Ovary (tissue), 9 donors: ENCODE measurements around the gene MBOAT2. TPM values are rescaled to one million over a fixed set of nuclear protein-coding genes. Genes with fewer than 3 reads are reported as not detected.

ENCODE experiments used
- DNase-seq, 5 donors: peaks; one replicate each; pipeline ENCODE4 v3.0.0-alpha.2; 2019 to 2020
- H3K27ac ChIP-seq, 2 donors: fragments of 200-600 bp; one replicate each; pipeline versions ENCODE4 v1.5.1 to v1.8.0; 2019 to 2022
- H3K27me3 ChIP-seq: fragments of 200-600 bp; one replicate; pipeline ENCODE4 v1.8.0; 2022
- H3K36me3 ChIP-seq: fragments of 200-600 bp; sonication (generic); one replicate; pipeline ENCODE4 v1.5.1; 2019
- H3K4me1 ChIP-seq: one replicate; pipeline ENCODE4 v1.8.1; 2013; ENCODE audit warnings: mild to moderate bottlenecking, moderate library complexity; ENCODE audit not compliant: insufficient read depth
- H3K4me3 ChIP-seq: fragments of 200-600 bp; sonication (generic); one replicate; pipeline ENCODE4 v1.5.1; 2017
- H3K9me3 ChIP-seq, 2 donors: fragments of 200-600 bp in 1 of 2; sonication (generic) in 1 of 2; one replicate each; pipeline versions ENCODE4 v1.5.1 to v1.8.1; 2013 to 2019; ENCODE audit warnings: mild to moderate bottlenecking in 1 of 2, moderate library complexity in 1 of 2
- EP300 ChIP-seq: sonication (generic); formaldehyde crosslinking; IDR thresholded peaks from one replicate; pipeline ENCODE4 v1.6.1; 2017; ENCODE audit warnings: antibody characterized with exemption
- POLR2A ChIP-seq: fragments of 450-650 bp; IDR thresholded peaks from one replicate; pipeline ENCODE4 v1.6.1; 2017; ENCODE audit warnings: antibody characterized with exemption, mild to moderate bottlenecking, moderate library complexity
- WGBS, 3 donors: extraction: QIAGEN DNeasy Blood & Tissue Kit in 1 of 3; methylation state at CpG; one replicate each; pipeline versions ENCODE4 v1.1.5 to v1.1.7; 2013 to 2017; 5-methylcytosine and 5-hydroxymethylcytosine counted together
- intact Hi-C, 4 donors: fragments of 100-400 bp; cut with DNase I; formaldehyde crosslinking; loops; one replicate each; pipeline versions ENCODE4 v1.11.0 to v1.15.1; 2022 to 2023
- polyA plus RNA-seq, 2 donors: library from polyadenylated mRNA; stranded (reverse); fragments of 200-250 nt in 1 of 2; fragments of 350-450 nt in 1 of 2; fragmentation: Illumina TruSeq in 1 of 2; extraction: RNeasy Lipid Tissue Mini Kit (QIAGEN cat#74804) in 1 of 2; gene quantifications; one replicate each; pipeline ENCODE4 v1.2.3, GENCODE V29; 2013 to 2014
- total RNA-seq, 7 donors: library from RNA; depleted of rRNA in 2 of 7; stranded (reverse); fragments of >200 nt in 2 of 7; fragmentation: NEBNext Ultra II Directional in 3 of 7; extraction: Animal tissue kit (Norgen Biotek cat#: 25700) in 3 of 7; gene quantifications; one replicate each; pipeline versions ENCODE4 v1.1.0 to v1.2.4, GENCODE V29; 2016 to 2023
- TF ChIP-seq, protein P1 (sequence below), 3 donors: fragments of 450-650 bp in 2 of 3; fragments of 200-600 bp in 1 of 3; IDR thresholded peaks; one replicate each; pipeline versions ENCODE4 v1.5.1 to v1.8.0; 2016 to 2022; ENCODE audit warnings: antibody characterized with exemption in 3 of 3, mild to moderate bottlenecking in 1 of 3
- donor health status: DM: no; HTN: no; CAD: no; lungs with moderate emphysema.
- donor health status: DM: no; HTN: no; CAD: no.
- donor health status: Bipolar disorder and iron deficiency.
- donor health status: DM: yes; HTN: yes; CAD: no.
- donor health status: DM: no; HTN: no; CAD: no.
- donor health status: DM: yes; HTN: yes; CAD: no.

MBOAT2 gene
- total and polyA plus RNA-seq, 9 donors = 8.4 to 51.0 (median 24.5) TPM

DNA sequence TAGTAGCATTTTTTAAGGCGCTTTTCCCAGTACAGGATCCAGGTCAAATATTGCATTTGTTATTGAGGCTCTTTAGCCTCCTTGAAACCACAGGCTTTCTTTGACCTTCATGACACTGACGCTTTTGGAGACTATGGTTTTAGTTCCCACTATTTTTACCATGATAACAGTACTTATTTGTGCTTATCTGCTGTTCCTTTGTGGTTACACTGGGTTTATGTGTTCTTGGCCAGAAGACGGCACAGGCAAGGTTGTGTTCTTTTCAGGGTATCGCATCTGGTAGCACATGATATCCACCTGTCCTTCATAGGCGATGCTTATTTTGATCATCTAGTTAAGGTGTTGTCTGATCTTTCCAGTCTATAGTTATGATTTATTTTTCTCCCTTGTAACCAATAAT, 16.8 kb upstream of the MBOAT2 start:
- DNase-seq = no peak
- intact Hi-C loops = no loop called here
- TF ChIP-seq, protein P1, sequence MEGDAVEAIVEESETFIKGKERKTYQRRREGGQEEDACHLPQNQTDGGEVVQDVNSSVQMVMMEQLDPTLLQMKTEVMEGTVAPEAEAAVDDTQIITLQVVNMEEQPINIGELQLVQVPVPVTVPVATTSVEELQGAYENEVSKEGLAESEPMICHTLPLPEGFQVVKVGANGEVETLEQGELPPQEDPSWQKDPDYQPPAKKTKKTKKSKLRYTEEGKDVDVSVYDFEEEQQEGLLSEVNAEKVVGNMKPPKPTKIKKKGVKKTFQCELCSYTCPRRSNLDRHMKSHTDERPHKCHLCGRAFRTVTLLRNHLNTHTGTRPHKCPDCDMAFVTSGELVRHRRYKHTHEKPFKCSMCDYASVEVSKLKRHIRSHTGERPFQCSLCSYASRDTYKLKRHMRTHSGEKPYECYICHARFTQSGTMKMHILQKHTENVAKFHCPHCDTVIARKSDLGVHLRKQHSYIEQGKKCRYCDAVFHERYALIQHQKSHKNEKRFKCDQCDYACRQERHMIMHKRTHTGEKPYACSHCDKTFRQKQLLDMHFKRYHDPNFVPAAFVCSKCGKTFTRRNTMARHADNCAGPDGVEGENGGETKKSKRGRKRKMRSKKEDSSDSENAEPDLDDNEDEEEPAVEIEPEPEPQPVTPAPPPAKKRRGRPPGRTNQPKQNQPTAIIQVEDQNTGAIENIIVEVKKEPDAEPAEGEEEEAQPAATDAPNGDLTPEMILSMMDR (IDR thresholded peaks at IDR 0.05) = no peak
- TF ChIP-seq POLR2A = no peak
- no peak for TF ChIP-seq EP300
- Histone ChIP-seq H3K4me3 (no peak overlapping the region), H3K9me3 (no peaks in the 10 kb centered on the region), H3K27ac (no peak overlapping the region), H3K4me1 (no peaks in the 10 kb centered on the region), H3K27me3 (no peaks in the 10 kb centered on the region), H3K36me3 (no peaks in the 10 kb centered on the region)
- WGBS, 3 donors = 70 to 76% (median 74%) methylated on average over 5 of the region's 5 CpGs

DNA sequence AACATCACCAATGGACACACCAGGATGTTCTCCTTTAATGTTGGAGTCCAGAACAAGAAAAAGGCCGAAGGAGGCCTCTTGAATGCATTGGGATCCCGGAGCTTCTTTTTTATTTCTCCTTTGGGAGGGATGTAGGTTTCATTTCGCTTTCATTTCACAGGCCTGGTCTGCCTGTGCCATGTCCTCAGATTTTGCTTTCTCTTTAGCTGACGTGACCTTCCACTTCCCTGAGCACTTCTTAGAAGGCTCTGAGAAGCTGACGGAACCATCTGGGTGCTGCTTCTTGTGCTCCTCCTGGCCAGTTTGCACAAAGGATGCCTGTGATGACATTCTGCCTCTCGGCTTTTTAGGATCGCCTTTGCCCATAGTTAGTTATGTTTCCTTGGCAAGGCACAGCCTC, 15.1 kb upstream of the MBOAT2 start:
- no peak for DNase-seq
- WGBS, 3 donors = 56 to 78% (median 63%) methylated on average over 7 of the region's 7 CpGs
- no peak overlapping the region for H3K4me3 ChIP-seq
- TF ChIP-seq EP300 (no peak), POLR2A (no peak)
- TF ChIP-seq, protein P1 (IDR thresholded peaks at IDR 0.05) = no peak
- H3K36me3 ChIP-seq = no peaks in the 10 kb centered on the region
- H3K27me3 ChIP-seq = no peaks in the 10 kb centered on the region
- intact Hi-C loops = no loop called here
- H3K4me1 ChIP-seq = no peaks in the 10 kb centered on the region
- H3K9me3 ChIP-seq = no peaks in the 10 kb centered on the region
- H3K27ac ChIP-seq = no peak overlapping the region

DNA sequence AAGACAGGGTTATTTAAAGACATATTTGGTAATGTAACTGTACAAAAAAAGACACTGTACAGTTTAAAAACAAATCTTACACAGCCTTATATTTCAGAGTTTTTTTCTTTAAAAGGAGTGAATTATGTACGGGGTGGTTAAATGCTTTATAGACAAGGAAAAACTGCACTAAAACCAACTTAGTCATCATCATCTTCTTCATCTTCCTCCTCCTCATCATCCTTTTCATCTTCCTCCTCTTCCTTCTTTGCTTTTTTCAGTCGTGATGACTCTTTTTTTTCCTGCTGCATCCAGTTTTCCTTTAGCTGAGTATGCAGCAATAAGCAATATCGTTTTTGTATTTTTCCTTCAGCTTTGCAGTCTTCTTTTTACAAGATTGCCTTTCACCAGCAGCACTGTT, 14.6 kb upstream of the MBOAT2 start:
- Histone ChIP-seq H3K27ac (no peak overlapping the region), H3K4me3 (no peak overlapping the region)

DNA sequence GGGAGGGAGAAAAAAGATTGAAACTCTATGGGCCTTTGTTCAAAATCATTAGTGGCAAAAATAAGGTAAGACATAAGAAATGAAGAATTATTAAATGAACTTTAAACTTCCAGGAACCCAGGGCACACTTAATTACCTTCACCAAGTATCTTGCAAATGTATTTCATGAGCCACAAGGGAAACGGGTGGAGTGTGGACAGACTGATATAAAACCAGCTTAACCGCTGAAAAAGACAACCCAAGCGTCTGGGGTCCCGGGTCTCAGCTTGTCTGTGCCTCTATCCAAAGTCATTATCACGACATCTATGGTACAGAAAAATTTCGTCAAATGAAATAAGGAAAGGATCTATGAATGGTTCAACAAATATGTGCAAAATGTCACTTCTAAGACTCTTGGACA, 13.9 kb upstream of the MBOAT2 start:
- H3K27ac ChIP-seq = no peak overlapping the region
- TF ChIP-seq EP300 (no peak), POLR2A (no peak)
- TF ChIP-seq, protein P1 (IDR thresholded peaks at IDR 0.05) = no peak
- intact Hi-C loops = no loop called here
- WGBS, 3 donors = 61 to 74% (median 69%) methylated on average over 6 of the region's 6 CpGs
- H3K4me3 ChIP-seq = no peak overlapping the region
- no peaks in the 10 kb centered on the region for H3K36me3 ChIP-seq
- no peaks in the 10 kb centered on the region for H3K9me3 ChIP-seq
- DNase-seq = no peak
- H3K4me1 ChIP-seq = no peaks in the 10 kb centered on the region
- H3K27me3 ChIP-seq = no peaks in the 10 kb centered on the region

More for the DNA sequence above, 14.6 kb upstream of the MBOAT2 start:
- Histone ChIP-seq H3K36me3 (no peaks in the 10 kb centered on the region), H3K9me3 (no peaks in the 10 kb centered on the region), H3K4me1 (no peaks in the 10 kb centered on the region), H3K27me3 (no peaks in the 10 kb centered on the region)
- intact Hi-C loops = no loop called here
- DNase-seq = no peak
- TF ChIP-seq EP300 (no peak), POLR2A (no peak)
- TF ChIP-seq, protein P1 (IDR thresholded peaks at IDR 0.05) = no peak
- WGBS, 3 donors = 27 to 55% (median 37%) methylated on average over 3 of the region's 3 CpGs

DNA sequence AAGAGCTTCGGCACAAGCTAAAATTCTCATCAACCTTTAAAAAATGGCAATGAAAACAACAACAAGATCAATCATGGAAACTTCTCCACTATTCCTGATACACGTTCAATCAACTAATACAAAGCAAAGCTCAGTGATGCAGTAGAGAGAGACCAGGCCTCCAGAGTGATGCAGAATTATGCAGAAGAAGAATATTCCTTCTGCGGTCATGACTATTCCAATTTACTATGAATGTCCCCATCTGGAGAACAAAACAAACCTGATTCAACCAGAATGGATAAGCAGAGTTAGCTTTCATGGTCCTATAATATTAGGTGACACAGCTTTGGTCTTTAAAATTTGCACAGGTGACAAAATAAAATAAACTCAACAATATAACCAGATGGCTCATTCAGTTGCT, 12.5 kb upstream of the MBOAT2 start:
- TF ChIP-seq, protein P1 (IDR thresholded peaks at IDR 0.05) = no peak
- TF ChIP-seq POLR2A (no peak), EP300 (no peak)
- intact Hi-C loops = no loop called here
- Histone ChIP-seq H3K36me3 (no peaks in the 10 kb centered on the region), H3K27ac (no peak overlapping the region), H3K9me3 (no peaks in the 10 kb centered on the region), H3K4me3 (no peak overlapping the region), H3K27me3 (no peaks in the 10 kb centered on the region), H3K4me1 (no peaks in the 10 kb centered on the region)
- DNase-seq = no peak
- 93 to 95% (median 95%) methylated on average over 3 of the region's 3 CpGs for WGBS, 3 donors
